Upper lobe of right lung (tissue), 1 donor: ENCODE data around the gene TMEM161B. TPM values are rescaled to one million over a fixed set of nuclear protein-coding genes. Genes with fewer than 3 reads are reported as not detected.
A peak's percentile ranks its signal among the peaks of the same experiment; 100 is the strongest.

Experiments used
- ATAC-seq: fragments of 200-7000 bp; cut with Tn5 transposase; one replicate; pipeline ENCODE4 v1.9.1; 2020; ENCODE audit warnings: mild to moderate bottlenecking, moderate library complexity
- DNase-seq: peaks from one replicate; pipeline ENCODE4 v3.0.0-alpha.2; 2020
- H3K27ac ChIP-seq: fragments of 200-600 bp; one replicate; pipeline ENCODE4 v1.8.0; 2022
- H3K27me3 ChIP-seq: fragments of 200-600 bp; one replicate; pipeline ENCODE4 v1.8.0; 2022; ENCODE audit warnings: mild to moderate bottlenecking
- H3K36me3 ChIP-seq: fragments of 200-600 bp; one replicate; pipeline ENCODE4 v1.8.0; 2022
- H3K4me1 ChIP-seq: fragments of 200-600 bp; one replicate; pipeline ENCODE4 v1.8.0; 2022
- H3K4me3 ChIP-seq: fragments of 200-600 bp; one replicate; pipeline ENCODE4 v1.8.0; 2022; ENCODE audit warnings: mild to moderate bottlenecking
- H3K9me3 ChIP-seq: fragments of 200-600 bp; one replicate; pipeline ENCODE4 v1.8.0; 2022
- CTCF ChIP-seq: fragments of 200-600 bp; IDR thresholded peaks from one replicate; pipeline ENCODE4 v1.8.0; 2022; ENCODE audit warnings: antibody characterized with exemption
- intact Hi-C: fragments of 100-400 bp; cut with DNase I; formaldehyde crosslinking; loops from one replicate; pipeline ENCODE4 v1.11.0; 2022
- total RNA-seq: library from RNA; stranded (reverse); fragmentation: NEBNext Ultra II Directional; extraction: Animal tissue kit (Norgen Biotek cat#: 25700); gene quantifications from one replicate; pipeline ENCODE4 v1.2.1, GENCODE V29; 2021
- donor health status: DM: no; HTN: yes; CAD: no; lungs with severe emphysema.

Gene TMEM161B
- total RNA-seq, 1 donor from 2014 or later: 23.5 TPM

GRCh38 chr5:88226881-88227450 lies 41.7 kb downstream of the TMEM161B start:
- ATAC-seq (no peak), DNase-seq (no peak)
- H3K4me1 ChIP-seq: no peaks in the 10 kb centered on the region
- H3K9me3 ChIP-seq: no peaks in the 10 kb centered on the region
- no peak for TF ChIP-seq CTCF
- no peaks in the 10 kb centered on the region for H3K27me3 ChIP-seq
- H3K27ac ChIP-seq: no peak overlapping the region
- intact Hi-C loops: no loop called here
- H3K36me3 ChIP-seq: peaks cover 20% of the 10 kb centered on the region
- H3K4me3 ChIP-seq: no peak overlapping the region

GRCh38 chr5:88214655-88215054 lies 54.0 kb downstream of the TMEM161B start:
- intact Hi-C loops: no loop called here
- Histone ChIP-seq H3K36me3 (peaks cover 22% of the 10 kb centered on the region), H3K4me1 (no peaks in the 10 kb centered on the region), H3K4me3 (no peak overlapping the region), H3K27ac (no peak overlapping the region), H3K9me3 (no peaks in the 10 kb centered on the region), H3K27me3 (no peaks in the 10 kb centered on the region)
- no peak for ATAC-seq
- no peak for DNase-seq
- no peak for TF ChIP-seq CTCF

GRCh38 chr5:88207575-88207974 lies 61.1 kb downstream of the TMEM161B start:
- H3K4me3 ChIP-seq: no peak overlapping the region
- intact Hi-C loops: no loop called here
- TF ChIP-seq CTCF: no peak
- ATAC-seq (no peak), DNase-seq (no peak)
- H3K9me3 ChIP-seq: no peaks in the 10 kb centered on the region
- H3K36me3 ChIP-seq: peaks cover 11% of the 10 kb centered on the region
- no peaks in the 10 kb centered on the region for H3K4me1 ChIP-seq
- no peaks in the 10 kb centered on the region for H3K27me3 ChIP-seq
- no peak overlapping the region for H3K27ac ChIP-seq

- ATAC-seq (peak; percentile 30), DNase-seq (no peak)
- intact Hi-C loops: no loop called here
- no peaks in the 10 kb centered on the region for H3K9me3 ChIP-seq
- no peaks in the 10 kb centered on the region for H3K27me3 ChIP-seq
- H3K27ac ChIP-seq: no peak overlapping the region
- H3K4me3 ChIP-seq: no peak overlapping the region
- H3K36me3 ChIP-seq: peaks cover 23% of the 10 kb centered on the region
- no peak for TF ChIP-seq CTCF
- no peaks in the 10 kb centered on the region for H3K4me1 ChIP-seq
Observed at GRCh38 chr5:88203981-88204750, 64.5 kb downstream of the TMEM161B start.

GRCh38 chr5:88195636-88196035 lies 73.0 kb downstream of the TMEM161B start:
- H3K27me3 ChIP-seq: no peaks in the 10 kb centered on the region
- intact Hi-C loops: no loop called here
- TF ChIP-seq CTCF: no peak
- peaks cover under 1% of the 10 kb centered on the region for H3K9me3 ChIP-seq
- ATAC-seq: no peak
- no peak overlapping the region for H3K27ac ChIP-seq
- H3K36me3 ChIP-seq: peaks cover 18% of the 10 kb centered on the region
- no peak overlapping the region for H3K4me3 ChIP-seq
- no peaks in the 10 kb centered on the region for H3K4me1 ChIP-seq
- no peak for DNase-seq
